ENCODE data around the gene MDC1. TPM values are rescaled to one million over a fixed set of nuclear protein-coding genes. Genes with fewer than 3 reads are reported as not detected.
A peak's percentile ranks its signal among the peaks of the same experiment; 100 is the strongest.

MDC1 gene
- total RNA-seq, 4 donors from 2014 or later = 9.8 to 16.7 (median 13.1) TPM

DNA sequence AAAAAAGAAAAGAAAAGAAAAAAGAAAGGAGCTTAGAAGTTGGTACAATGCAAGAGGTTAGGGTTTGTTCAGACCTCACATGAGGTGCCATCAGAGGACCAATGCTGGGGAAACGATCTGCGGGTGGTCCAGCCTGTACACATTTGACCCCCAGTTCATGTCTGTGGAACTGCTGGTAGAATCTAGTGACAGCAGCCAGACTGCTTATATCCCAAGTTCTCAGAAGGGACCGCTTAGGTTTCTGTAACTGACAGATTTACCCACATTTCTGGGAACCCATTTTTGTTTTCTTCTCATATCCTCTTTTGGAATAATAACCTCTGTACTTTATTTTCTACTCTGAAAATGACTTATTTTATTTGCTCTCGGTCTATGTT is 35.3 kb downstream of the MDC1 start:
- ATAC-seq = no peak
- H3K9me3 ChIP-seq = no peaks in the 10 kb centered on the region
- H3K4me3 ChIP-seq = peak overlapping the region; percentile 91 to 92
- H3K27me3 ChIP-seq = no peaks in the 10 kb centered on the region
- WGBS, 2 donors (ENCODE audit: low coverage in 1 of 2) = 5 to 16% methylated on average over 3 to 4 of the region's 4 CpGs
- peaks cover 5 to 81% (median 44%) of the 10 kb centered on the region in 3 donors for H3K4me1 ChIP-seq
- peak overlapping the region; percentile 92 to 100 (median 98) for H3K27ac ChIP-seq
- H3K36me3 ChIP-seq = peaks cover 0 to 35% of the 10 kb centered on the region in 2 donors
- TF ChIP-seq POLR2AphosphoS5 (IDR thresholded peaks at IDR 0.05) (no peak), EP300 (IDR thresholded peaks at IDR 0.05) (no peak), POLR2A (IDR thresholded peaks at IDR 0.05) (no peak)
- TF ChIP-seq, protein P1, sequence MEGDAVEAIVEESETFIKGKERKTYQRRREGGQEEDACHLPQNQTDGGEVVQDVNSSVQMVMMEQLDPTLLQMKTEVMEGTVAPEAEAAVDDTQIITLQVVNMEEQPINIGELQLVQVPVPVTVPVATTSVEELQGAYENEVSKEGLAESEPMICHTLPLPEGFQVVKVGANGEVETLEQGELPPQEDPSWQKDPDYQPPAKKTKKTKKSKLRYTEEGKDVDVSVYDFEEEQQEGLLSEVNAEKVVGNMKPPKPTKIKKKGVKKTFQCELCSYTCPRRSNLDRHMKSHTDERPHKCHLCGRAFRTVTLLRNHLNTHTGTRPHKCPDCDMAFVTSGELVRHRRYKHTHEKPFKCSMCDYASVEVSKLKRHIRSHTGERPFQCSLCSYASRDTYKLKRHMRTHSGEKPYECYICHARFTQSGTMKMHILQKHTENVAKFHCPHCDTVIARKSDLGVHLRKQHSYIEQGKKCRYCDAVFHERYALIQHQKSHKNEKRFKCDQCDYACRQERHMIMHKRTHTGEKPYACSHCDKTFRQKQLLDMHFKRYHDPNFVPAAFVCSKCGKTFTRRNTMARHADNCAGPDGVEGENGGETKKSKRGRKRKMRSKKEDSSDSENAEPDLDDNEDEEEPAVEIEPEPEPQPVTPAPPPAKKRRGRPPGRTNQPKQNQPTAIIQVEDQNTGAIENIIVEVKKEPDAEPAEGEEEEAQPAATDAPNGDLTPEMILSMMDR (IDR thresholded peaks at IDR 0.05) = no peak

DNA sequence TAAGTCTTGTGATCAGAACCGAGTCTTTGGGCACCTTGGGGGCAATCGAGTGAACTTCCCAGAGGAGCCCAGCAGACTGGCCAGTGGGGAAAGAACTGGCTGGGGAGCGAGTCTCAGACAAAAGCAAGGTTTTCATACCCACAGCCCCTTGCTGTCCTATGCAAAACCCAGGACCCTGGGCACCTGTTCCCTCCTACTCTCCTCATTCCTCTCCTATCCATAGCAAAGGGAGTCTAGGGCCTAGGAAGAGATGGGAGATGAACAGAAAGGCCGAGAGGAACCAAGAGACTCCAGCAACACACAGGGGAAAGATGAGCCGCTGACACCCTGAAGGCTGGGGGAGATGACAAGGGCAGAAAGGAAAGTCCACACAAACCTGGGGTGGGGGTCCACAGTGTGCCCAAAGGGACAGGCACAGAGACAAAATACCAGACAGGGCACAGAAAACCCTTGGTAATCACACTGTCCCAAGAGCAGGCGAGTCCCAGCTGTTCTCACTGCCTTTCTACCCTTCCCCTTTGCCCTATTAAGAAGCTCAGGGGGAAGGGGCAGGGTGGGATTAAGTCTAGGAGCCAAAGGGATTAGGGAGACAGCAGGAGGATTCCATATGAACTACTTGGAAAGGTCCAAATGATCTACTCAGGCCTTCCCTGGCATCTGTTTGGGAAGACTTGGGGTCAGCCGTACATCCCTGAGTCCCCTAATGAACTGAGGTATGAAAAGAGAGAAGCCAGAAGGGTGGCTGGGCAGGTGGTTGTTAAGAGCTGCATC is 37.1 kb downstream of the MDC1 start:
- no peak for ATAC-seq
- Histone ChIP-seq H3K9me3 (no peaks in the 10 kb centered on the region), H3K27ac (peak overlapping the region; percentile 41 to 100 (median 80)), H3K27me3 (no peaks in the 10 kb centered on the region), H3K4me1 (peaks cover 5 to 71% (median 38%) of the 10 kb centered on the region in 3 donors), H3K4me3 (peak overlapping the region in 1 of 2 donors; percentile 92), H3K36me3 (peaks cover 0 to 46% of the 10 kb centered on the region in 2 donors)
- 29 to 53% methylated on average over 4 to 5 of the region's 7 CpGs for WGBS, 2 donors (ENCODE audit: low coverage in 1 of 2)
- TF ChIP-seq EP300 (IDR thresholded peaks at IDR 0.05) (no peak), POLR2A (IDR thresholded peaks at IDR 0.05) (no peak), POLR2AphosphoS5 (IDR thresholded peaks at IDR 0.05) (no peak)
- TF ChIP-seq, protein P1 (IDR thresholded peaks at IDR 0.05) = no peak

DNA sequence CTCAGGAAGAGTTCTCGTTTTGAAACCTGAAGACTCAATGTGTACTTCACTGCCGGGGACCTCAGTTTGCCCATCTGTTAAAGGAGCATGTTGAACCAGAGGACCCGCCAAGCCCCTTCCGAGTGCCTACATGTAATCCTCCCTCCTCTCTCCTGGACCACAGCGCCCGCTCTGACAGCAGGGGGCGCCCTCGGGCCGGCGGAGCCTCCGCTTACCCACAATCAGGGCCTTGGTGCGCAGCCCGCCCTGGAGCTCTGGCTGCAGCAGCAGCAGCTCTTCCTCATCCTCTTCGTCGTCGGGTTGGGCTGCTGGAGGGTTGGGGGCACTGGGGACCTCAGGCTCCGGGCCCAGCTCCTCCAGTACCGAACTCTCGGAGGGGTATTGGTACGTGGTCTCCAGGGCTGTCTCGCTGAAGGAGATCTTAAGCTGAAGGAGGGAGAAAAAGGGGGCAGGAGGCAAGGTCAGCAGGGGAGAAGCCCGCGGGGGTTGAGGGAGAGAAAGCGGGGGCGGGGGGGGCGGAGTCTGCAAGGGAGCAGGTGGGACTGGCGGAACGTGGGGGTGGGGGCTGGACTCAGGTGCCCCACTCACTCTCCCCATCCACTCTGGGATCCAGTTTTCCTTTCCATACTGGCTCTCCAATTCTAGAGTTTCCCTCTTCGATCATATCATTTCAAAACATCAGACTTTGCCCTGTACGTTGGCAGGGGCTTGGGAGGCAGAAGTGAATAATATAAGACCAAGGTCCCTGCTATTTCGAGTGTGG is 37.9 kb downstream of the MDC1 start:
- H3K27ac ChIP-seq = peak overlapping the region; percentile 41 to 100 (median 80)
- peak; percentile 65 for ATAC-seq
- no peaks in the 10 kb centered on the region for H3K27me3 ChIP-seq
- H3K36me3 ChIP-seq = peaks cover 0 to 46% of the 10 kb centered on the region in 2 donors
- no peaks in the 10 kb centered on the region for H3K9me3 ChIP-seq
- H3K4me1 ChIP-seq = peaks cover 5 to 63% (median 38%) of the 10 kb centered on the region in 3 donors
- H3K4me3 ChIP-seq = peak overlapping the region in 1 of 2 donors; percentile 92
- peak; percentile 55 for TF ChIP-seq POLR2AphosphoS5 (IDR thresholded peaks at IDR 0.05)
- no peak for TF ChIP-seq POLR2A (IDR thresholded peaks at IDR 0.05)
- TF ChIP-seq, protein P1 (IDR thresholded peaks at IDR 0.05) = peak in 3 of 4 experiments; percentile 95 to 99 (median 98)
- no peak for TF ChIP-seq EP300 (IDR thresholded peaks at IDR 0.05)
- WGBS, 2 donors (ENCODE audit: low coverage in 1 of 2) = 11% methylated on average over 8 of the region's 31 CpGs; no CpG with 5 or more reads in 1 of the 2 donors

DNA sequence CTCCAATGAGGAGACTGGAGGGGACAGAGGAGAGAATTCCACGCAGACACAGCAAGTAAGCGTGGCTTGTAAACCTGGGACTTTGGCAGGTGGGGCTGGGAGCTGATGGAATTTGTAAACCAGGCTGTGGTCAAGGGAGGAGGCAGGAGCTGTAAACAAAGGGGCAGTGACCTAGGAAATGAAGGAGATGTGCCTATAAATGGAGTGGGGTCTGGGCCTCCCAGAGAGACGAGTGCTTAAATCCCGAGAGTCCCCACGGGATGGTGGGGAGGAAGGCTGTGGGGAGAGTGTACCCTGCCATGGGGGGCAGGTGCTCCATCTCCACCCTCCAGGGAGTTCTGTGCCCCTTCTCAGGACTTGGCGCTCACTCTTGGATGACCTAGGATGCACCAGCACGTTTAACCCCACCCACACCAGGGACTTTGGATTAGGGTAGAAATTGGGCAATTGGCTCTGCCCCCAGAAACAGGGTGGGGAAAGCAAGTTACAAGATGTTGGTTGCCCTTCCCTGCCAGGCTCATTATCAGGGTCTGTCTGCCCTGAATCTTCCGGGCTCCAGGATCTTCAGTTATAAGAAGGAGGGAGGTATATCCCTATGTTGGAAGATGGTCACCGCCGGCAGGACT is 40.3 kb downstream of the MDC1 start:
- WGBS, 2 donors (ENCODE audit: low coverage in 1 of 2) = 69 to 71% methylated on average over 4 to 10 of the region's 10 CpGs
- TF ChIP-seq EP300 (IDR thresholded peaks at IDR 0.05) = no peak
- no peak for TF ChIP-seq POLR2A (IDR thresholded peaks at IDR 0.05)
- TF ChIP-seq, protein P1 (IDR thresholded peaks at IDR 0.05) = no peak
- no peak for TF ChIP-seq POLR2AphosphoS5 (IDR thresholded peaks at IDR 0.05)
- H3K27me3 ChIP-seq = no peaks in the 10 kb centered on the region
- H3K4me1 ChIP-seq = peaks cover 5 to 54% (median 33%) of the 10 kb centered on the region in 3 donors
- peak overlapping the region in 1 of 4 donors; percentile 10 for H3K27ac ChIP-seq
- H3K9me3 ChIP-seq = no peaks in the 10 kb centered on the region
- H3K4me3 ChIP-seq = no peak overlapping the region
- ATAC-seq = no peak
- peaks cover 0 to 46% of the 10 kb centered on the region in 2 donors for H3K36me3 ChIP-seq

Measured in gastroesophageal sphincter (tissue), 4 donors.